Epithelial cell of esophagus (primary cell): ENCODE data around the gene SMOC2.

Experiments used
- DNase-seq: peaks from one replicate; pipeline ENCODE4 v3.0.0; 2010; ENCODE audit warnings: low read depth
- H3K4me3 ChIP-seq: 2 replicates; pipeline ENCODE4 v1.5.1; 2011; ENCODE audit warnings: mild to moderate bottlenecking, low read length, control low read depth
- TF ChIP-seq, protein P1 (sequence below): IDR thresholded peaks from 2 replicates; pipeline ENCODE4 v1.5.1; 2011; ENCODE audit warnings: low read depth, mild to moderate bottlenecking, low read length, control low read depth, inconsistent platforms; ENCODE audit not compliant: insufficient read depth; ENCODE audit errors: missing control alignments

Gene SMOC2

DNA sequence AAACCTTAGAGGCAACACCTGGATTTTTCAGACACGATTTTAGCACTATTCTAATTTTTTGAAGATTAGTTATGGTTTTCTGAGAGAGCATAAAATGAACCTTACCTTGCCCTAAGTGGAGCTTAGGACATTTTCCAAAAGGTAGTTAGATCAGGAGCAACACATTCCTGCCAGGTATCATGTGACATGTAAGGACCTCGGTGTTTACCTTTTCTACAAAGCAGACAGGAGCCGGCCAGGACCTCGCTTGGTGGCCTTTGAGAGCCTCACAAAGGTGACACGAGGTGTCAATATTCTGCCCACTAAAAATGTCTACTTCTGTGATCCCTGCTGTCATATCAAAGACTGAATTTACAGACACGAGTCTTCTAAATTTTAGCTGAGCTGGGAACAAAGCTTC, 174.9 kb downstream of the SMOC2 start:
- DNase-seq, result no peak
- no peak overlapping the region for H3K4me3 ChIP-seq
- TF ChIP-seq, protein P1, sequence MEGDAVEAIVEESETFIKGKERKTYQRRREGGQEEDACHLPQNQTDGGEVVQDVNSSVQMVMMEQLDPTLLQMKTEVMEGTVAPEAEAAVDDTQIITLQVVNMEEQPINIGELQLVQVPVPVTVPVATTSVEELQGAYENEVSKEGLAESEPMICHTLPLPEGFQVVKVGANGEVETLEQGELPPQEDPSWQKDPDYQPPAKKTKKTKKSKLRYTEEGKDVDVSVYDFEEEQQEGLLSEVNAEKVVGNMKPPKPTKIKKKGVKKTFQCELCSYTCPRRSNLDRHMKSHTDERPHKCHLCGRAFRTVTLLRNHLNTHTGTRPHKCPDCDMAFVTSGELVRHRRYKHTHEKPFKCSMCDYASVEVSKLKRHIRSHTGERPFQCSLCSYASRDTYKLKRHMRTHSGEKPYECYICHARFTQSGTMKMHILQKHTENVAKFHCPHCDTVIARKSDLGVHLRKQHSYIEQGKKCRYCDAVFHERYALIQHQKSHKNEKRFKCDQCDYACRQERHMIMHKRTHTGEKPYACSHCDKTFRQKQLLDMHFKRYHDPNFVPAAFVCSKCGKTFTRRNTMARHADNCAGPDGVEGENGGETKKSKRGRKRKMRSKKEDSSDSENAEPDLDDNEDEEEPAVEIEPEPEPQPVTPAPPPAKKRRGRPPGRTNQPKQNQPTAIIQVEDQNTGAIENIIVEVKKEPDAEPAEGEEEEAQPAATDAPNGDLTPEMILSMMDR, result no peak

DNA sequence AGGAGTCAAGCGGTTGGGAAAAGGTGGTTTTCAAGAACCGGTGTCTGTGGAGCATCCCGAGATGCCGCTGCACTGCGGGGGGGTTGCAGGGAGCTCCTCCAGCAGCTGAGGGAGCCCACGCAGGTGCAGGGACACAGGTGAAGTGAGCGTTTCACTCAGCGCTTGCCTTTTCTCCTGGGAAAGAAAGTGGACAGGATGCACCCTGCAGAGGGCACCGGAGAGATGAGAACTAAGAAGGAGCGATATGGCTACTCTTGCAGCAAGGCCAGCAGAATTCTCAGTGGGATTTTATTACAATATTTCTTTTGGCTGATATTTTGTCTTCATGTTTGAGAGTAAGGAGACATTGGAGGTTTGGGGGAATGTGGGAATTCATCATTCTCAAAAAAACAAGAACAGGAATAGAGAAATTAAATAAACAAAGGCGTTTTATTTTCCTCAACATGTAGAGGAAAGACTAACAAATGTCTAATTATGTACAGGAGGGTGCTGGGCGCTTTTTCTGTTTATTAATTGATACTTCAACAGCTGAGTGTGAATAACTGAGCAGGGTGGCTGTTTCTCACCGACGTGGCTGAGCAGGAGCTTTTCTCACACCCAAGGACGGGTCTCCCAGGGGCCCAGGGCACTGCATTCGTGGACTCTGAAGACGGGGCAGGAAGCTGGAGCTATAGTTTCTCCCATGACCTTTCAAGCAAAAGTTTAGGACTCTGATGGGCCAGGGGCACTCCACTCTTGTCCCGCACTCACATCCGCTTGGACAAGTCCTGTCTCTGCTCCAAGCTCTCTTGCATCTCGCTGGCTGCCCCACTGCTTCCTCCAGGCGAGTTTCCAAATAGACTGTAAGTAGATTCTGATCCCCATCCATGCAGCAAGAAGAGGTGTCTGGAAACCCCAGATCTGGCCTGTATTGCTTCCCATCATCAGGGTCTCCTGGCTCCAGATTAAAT, 176.1 kb downstream of the SMOC2 start:
- no peak overlapping the region for H3K4me3 ChIP-seq
- TF ChIP-seq, protein P1, result peak; percentile 22
- peak; percentile 13 for DNase-seq

DNA sequence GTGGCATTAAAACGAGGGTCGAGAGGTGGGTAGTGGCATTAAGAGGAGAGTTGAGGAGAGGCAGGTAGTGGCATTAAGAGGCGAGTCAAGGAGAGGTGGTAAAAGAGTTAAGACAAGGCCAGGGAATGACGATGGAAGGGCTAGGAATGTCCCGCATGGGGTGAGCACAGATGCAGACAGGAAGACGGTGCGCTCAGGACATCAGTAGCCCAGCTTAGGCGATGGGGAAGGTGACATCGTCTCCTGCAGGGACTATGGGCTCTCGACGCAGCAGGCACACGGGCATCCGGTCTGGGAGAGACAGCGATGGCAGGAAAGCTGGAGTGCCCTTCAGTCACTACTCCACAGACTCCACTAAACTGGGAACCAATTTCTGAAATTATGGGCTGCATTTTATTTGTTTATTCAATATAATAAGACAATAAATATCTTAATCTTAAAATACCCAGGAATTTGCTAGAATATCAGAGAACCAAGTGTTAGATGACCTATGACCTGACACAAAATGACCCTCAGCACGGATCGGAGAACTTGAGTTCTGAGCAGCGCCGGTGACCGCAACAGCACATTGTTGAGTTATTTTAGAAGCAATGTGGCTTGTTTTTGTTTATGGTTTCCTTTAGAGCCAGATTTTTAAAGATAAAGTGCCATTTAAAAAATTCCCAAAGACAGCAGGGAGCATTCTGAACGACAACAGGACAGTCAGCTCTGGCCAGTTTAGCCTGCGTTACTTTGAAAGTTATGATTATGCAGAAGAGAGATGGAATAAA, 177.7 kb downstream of the SMOC2 start:
- TF ChIP-seq, protein P1, result no peak
- no peak overlapping the region for H3K4me3 ChIP-seq
- DNase-seq, result no peak

DNA sequence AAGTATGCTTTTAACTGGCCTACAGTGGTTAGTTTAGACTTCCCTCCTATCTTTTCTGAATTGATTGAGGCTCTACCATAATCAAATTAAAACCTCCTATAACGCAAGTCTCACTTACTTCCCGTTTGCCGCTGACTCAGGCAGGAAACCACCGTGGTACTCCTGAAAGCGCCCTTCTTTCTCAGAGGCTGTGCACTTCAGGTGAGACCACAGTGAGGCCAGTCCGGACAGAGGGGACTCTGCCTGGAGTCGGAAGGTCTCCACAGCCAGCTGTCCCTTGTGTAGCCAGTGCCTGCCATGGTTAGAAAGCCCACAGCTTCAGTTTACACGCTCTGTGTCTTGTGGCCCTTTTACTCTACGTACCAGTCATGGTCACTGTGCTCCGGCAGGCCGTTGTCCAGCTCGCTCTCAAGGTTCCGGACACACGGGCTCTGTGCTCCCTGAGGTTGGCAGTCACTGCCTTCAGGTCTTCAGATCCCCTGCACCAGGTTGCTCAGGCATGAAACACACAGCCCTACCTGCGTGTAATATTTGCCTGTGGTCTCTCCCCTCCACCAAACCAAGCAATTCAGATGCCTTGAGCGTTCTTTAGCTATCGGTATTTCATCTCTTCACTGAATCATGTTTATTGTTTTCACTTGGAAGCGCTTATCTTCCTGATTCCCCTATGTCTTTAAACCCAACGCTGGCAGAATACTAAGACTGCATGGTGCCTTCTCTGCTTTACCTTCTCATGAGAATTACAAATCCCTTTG, 178.8 kb downstream of the SMOC2 start:
- no peak for DNase-seq
- H3K4me3 ChIP-seq, result no peak overlapping the region
- TF ChIP-seq, protein P1, result no peak

DNA sequence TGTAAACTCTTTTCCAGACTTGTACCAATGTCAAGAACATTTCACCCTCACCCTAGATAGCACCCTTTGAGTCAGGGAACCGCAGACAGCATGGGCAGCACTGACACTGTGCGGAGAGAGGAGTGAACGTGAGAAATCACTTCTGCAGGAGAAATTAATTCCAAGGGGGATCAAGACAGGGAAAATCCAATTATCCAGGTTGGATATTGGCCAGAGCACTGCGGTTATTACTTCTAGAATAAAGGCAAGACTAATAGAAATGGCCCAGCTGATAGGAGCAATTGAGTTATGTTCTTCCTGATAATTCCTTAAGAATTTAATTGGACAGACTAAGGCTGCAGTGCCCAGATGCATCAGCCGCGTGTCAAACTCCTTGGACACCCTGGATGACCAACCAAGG, 179.6 kb downstream of the SMOC2 start:
- TF ChIP-seq, protein P1, result no peak
- no peak overlapping the region for H3K4me3 ChIP-seq
- no peak for DNase-seq

DNA sequence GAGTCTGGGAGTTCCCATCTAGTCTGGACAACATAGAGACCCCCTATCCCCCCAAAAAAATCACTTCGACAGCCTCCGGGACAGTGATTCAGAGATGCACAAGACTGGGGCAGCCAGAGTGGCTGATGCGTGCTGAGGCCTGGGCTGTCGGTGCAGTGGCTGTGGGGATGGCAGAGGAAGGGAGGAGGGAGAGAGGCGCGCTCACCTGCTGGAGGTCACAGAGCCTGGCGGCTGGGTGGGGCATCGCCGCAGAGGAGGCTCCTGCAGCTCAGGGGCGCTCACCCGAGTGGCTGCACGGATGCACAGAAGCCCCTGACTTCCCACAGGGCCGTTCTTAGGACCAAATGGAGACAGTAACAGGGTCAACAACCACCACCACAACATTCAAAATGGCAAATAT, 182.8 kb downstream of the SMOC2 start:
- no peak for DNase-seq
- TF ChIP-seq, protein P1, result no peak

More for the DNA sequence above, 182.8 kb downstream of the SMOC2 start:
- H3K4me3 ChIP-seq, result no peak overlapping the region
